ENCODE measurements around the gene NPIPA7. TPM values are rescaled to one million over a fixed set of nuclear protein-coding genes. Genes with fewer than 3 reads are reported as not detected.
"Not testable (repeated sequence)": the region's sequence is repeated elsewhere in the genome, so short reads cannot be mapped to it uniquely, and the experiment has no call there.

Gene NPIPA7
- total and polyA plus RNA-seq, 7 experiments from 2014 or later = 0.70 to 8.8 (median 4.9) TPM

GRCh38 chr16:16399685-16400084 lies 20.7 kb downstream of the NPIPA7 start:
- H3K27ac ChIP-seq (ENCODE audit: low read depth, low read length); H3K36me3 ChIP-seq (ENCODE audit: control insufficient read depth in 2 of 3, insufficient read depth in 3 of 3, low read length in 3 of 3); H3K4me1 Mint-ChIP-seq; intact Hi-C loops (cut with micrococcal nuclease); H3K4me1 ChIP-seq (ENCODE audit: control insufficient read depth in 2 of 2, insufficient read depth in 2 of 2, low read length in 2 of 2); ATAC-seq; H3K36me3 Mint-ChIP-seq; H3K9me3 Mint-ChIP-seq; H3K27ac Mint-ChIP-seq; H3K27me3 ChIP-seq (ENCODE audit: control insufficient read depth in 2 of 2, insufficient read depth in 2 of 2, low read length in 2 of 2); H3K4me3 ChIP-seq (ENCODE audit: low read length); H3K27me3 Mint-ChIP-seq; H3K9me3 ChIP-seq (ENCODE audit: control insufficient read depth in 2 of 3, low read length in 3 of 3); CTCF ChIA-PET; POLR2A ChIA-PET; H3K4me3 Mint-ChIP-seq; DNase-seq: not testable (repeated sequence)

- H3K27me3 ChIP-seq (ENCODE audit: control insufficient read depth in 2 of 2, insufficient read depth in 2 of 2, low read length in 2 of 2); DNase-seq; CTCF ChIA-PET; intact Hi-C loops (cut with micrococcal nuclease); H3K27ac ChIP-seq (ENCODE audit: low read depth, low read length); H3K4me1 ChIP-seq (ENCODE audit: control insufficient read depth in 2 of 2, insufficient read depth in 2 of 2, low read length in 2 of 2); H3K36me3 ChIP-seq (ENCODE audit: control insufficient read depth in 2 of 3, insufficient read depth in 3 of 3, low read length in 3 of 3); POLR2A ChIA-PET; H3K4me3 Mint-ChIP-seq; H3K36me3 Mint-ChIP-seq; H3K9me3 ChIP-seq (ENCODE audit: control insufficient read depth in 2 of 3, low read length in 3 of 3); H3K27ac Mint-ChIP-seq; H3K27me3 Mint-ChIP-seq; ATAC-seq; H3K4me1 Mint-ChIP-seq; H3K4me3 ChIP-seq (ENCODE audit: low read length); H3K9me3 Mint-ChIP-seq: not testable (repeated sequence)
These were observed 23.4 kb downstream of the NPIPA7 start for GRCh38 chr16:16402333-16402732.

- CTCF ChIA-PET; H3K9me3 Mint-ChIP-seq; H3K4me3 ChIP-seq (ENCODE audit: low read length); H3K27ac ChIP-seq (ENCODE audit: low read depth, low read length); H3K4me1 Mint-ChIP-seq; H3K27me3 Mint-ChIP-seq; H3K9me3 ChIP-seq (ENCODE audit: control insufficient read depth in 2 of 3, low read length in 3 of 3); intact Hi-C loops (cut with micrococcal nuclease); H3K36me3 Mint-ChIP-seq; DNase-seq; ATAC-seq; H3K4me3 Mint-ChIP-seq; H3K36me3 ChIP-seq (ENCODE audit: control insufficient read depth in 2 of 3, insufficient read depth in 3 of 3, low read length in 3 of 3); POLR2A ChIA-PET; H3K27ac Mint-ChIP-seq; H3K4me1 ChIP-seq (ENCODE audit: control insufficient read depth in 2 of 2, insufficient read depth in 2 of 2, low read length in 2 of 2); H3K27me3 ChIP-seq (ENCODE audit: control insufficient read depth in 2 of 2, insufficient read depth in 2 of 2, low read length in 2 of 2): not testable (repeated sequence)
These were observed 25.3 kb downstream of the NPIPA7 start for GRCh38 chr16:16404283-16404682.

GRCh38 chr16:16405421-16405820 lies 26.5 kb downstream of the NPIPA7 start:
- H3K27ac Mint-ChIP-seq; DNase-seq; H3K4me3 ChIP-seq (ENCODE audit: low read length); H3K9me3 Mint-ChIP-seq; H3K36me3 ChIP-seq (ENCODE audit: control insufficient read depth in 2 of 3, insufficient read depth in 3 of 3, low read length in 3 of 3); H3K27me3 Mint-ChIP-seq; CTCF ChIA-PET; H3K4me1 ChIP-seq (ENCODE audit: control insufficient read depth in 2 of 2, insufficient read depth in 2 of 2, low read length in 2 of 2); POLR2A ChIA-PET; H3K9me3 ChIP-seq (ENCODE audit: control insufficient read depth in 2 of 3, low read length in 3 of 3); H3K4me3 Mint-ChIP-seq; H3K27ac ChIP-seq (ENCODE audit: low read depth, low read length); ATAC-seq; H3K27me3 ChIP-seq (ENCODE audit: control insufficient read depth in 2 of 2, insufficient read depth in 2 of 2, low read length in 2 of 2); H3K36me3 Mint-ChIP-seq; intact Hi-C loops (cut with micrococcal nuclease); H3K4me1 Mint-ChIP-seq: not testable (repeated sequence)

- H3K36me3 Mint-ChIP-seq; POLR2A ChIA-PET; CTCF ChIA-PET; H3K27me3 Mint-ChIP-seq; H3K27ac ChIP-seq (ENCODE audit: low read depth, low read length); H3K27me3 ChIP-seq (ENCODE audit: control insufficient read depth in 2 of 2, insufficient read depth in 2 of 2, low read length in 2 of 2); ATAC-seq; H3K36me3 ChIP-seq (ENCODE audit: control insufficient read depth in 2 of 3, insufficient read depth in 3 of 3, low read length in 3 of 3); DNase-seq; H3K4me1 ChIP-seq (ENCODE audit: control insufficient read depth in 2 of 2, insufficient read depth in 2 of 2, low read length in 2 of 2); H3K9me3 ChIP-seq (ENCODE audit: control insufficient read depth in 2 of 3, low read length in 3 of 3); intact Hi-C loops (cut with micrococcal nuclease); H3K4me1 Mint-ChIP-seq; H3K4me3 Mint-ChIP-seq; H3K27ac Mint-ChIP-seq; H3K9me3 Mint-ChIP-seq; H3K4me3 ChIP-seq (ENCODE audit: low read length): not testable (repeated sequence)
These were observed 29.5 kb downstream of the NPIPA7 start for GRCh38 chr16:16408430-16408829.

- DNase-seq; H3K36me3 ChIP-seq (ENCODE audit: control insufficient read depth in 2 of 3, insufficient read depth in 3 of 3, low read length in 3 of 3); H3K9me3 ChIP-seq (ENCODE audit: control insufficient read depth in 2 of 3, low read length in 3 of 3); H3K4me3 ChIP-seq (ENCODE audit: low read length); H3K27ac Mint-ChIP-seq; H3K4me3 Mint-ChIP-seq; ATAC-seq; H3K4me1 ChIP-seq (ENCODE audit: control insufficient read depth in 2 of 2, insufficient read depth in 2 of 2, low read length in 2 of 2); H3K36me3 Mint-ChIP-seq; H3K9me3 Mint-ChIP-seq; intact Hi-C loops (cut with micrococcal nuclease); POLR2A ChIA-PET; H3K4me1 Mint-ChIP-seq; H3K27ac ChIP-seq (ENCODE audit: low read depth, low read length); H3K27me3 Mint-ChIP-seq; CTCF ChIA-PET; H3K27me3 ChIP-seq (ENCODE audit: control insufficient read depth in 2 of 2, insufficient read depth in 2 of 2, low read length in 2 of 2): not testable (repeated sequence)
These were observed 34.8 kb downstream of the NPIPA7 start for GRCh38 chr16:16413773-16414172.

- H3K36me3 ChIP-seq (ENCODE audit: control insufficient read depth in 2 of 3, insufficient read depth in 3 of 3, low read length in 3 of 3); H3K27ac Mint-ChIP-seq; POLR2A ChIA-PET; H3K9me3 ChIP-seq (ENCODE audit: control insufficient read depth in 2 of 3, low read length in 3 of 3); H3K4me1 ChIP-seq (ENCODE audit: control insufficient read depth in 2 of 2, insufficient read depth in 2 of 2, low read length in 2 of 2); intact Hi-C loops (cut with micrococcal nuclease); CTCF ChIA-PET; H3K27me3 Mint-ChIP-seq; DNase-seq; H3K36me3 Mint-ChIP-seq; H3K4me1 Mint-ChIP-seq; H3K4me3 ChIP-seq (ENCODE audit: low read length); H3K27ac ChIP-seq (ENCODE audit: low read depth, low read length); ATAC-seq; H3K4me3 Mint-ChIP-seq; H3K9me3 Mint-ChIP-seq; H3K27me3 ChIP-seq (ENCODE audit: control insufficient read depth in 2 of 2, insufficient read depth in 2 of 2, low read length in 2 of 2): not testable (repeated sequence)
These were observed 38.1 kb downstream of the NPIPA7 start for GRCh38 chr16:16417071-16417470.
